Gastroesophageal sphincter (tissue), 3 donors: ENCODE results near the gene ELOF1.

Experiments
- EP300 ChIP-seq: sonication (generic); formaldehyde crosslinking; IDR thresholded peaks from one replicate; pipeline ENCODE4 v1.6.1; 2017; ENCODE audit warnings: antibody characterized with exemption, mild to moderate bottlenecking
- POLR2A ChIP-seq, 2 donors: fragments of 450-650 bp; IDR thresholded peaks; one replicate each; pipeline ENCODE4 v1.6.1; 2017; ENCODE audit warnings: antibody characterized with exemption in 2 of 2, mild to moderate bottlenecking in 2 of 2, moderate library complexity in 1 of 2
- POLR2AphosphoS5 ChIP-seq: sonication (generic); formaldehyde crosslinking; IDR thresholded peaks from one replicate; pipeline ENCODE4 v1.6.1; 2017; ENCODE audit warnings: antibody characterized with exemption
- TF ChIP-seq, protein P1 (sequence below), 4 experiments: fragments of 200-600 bp in 2 of 4; fragments of 450-650 bp in 2 of 4; sonication (generic) in 1 of 4; IDR thresholded peaks; one replicate each; pipeline ENCODE4 v1.5.1; 2017 to 2019; ENCODE audit warnings: antibody characterized with exemption in 4 of 4, mild to moderate bottlenecking in 2 of 4, moderate library complexity in 2 of 4

DNA sequence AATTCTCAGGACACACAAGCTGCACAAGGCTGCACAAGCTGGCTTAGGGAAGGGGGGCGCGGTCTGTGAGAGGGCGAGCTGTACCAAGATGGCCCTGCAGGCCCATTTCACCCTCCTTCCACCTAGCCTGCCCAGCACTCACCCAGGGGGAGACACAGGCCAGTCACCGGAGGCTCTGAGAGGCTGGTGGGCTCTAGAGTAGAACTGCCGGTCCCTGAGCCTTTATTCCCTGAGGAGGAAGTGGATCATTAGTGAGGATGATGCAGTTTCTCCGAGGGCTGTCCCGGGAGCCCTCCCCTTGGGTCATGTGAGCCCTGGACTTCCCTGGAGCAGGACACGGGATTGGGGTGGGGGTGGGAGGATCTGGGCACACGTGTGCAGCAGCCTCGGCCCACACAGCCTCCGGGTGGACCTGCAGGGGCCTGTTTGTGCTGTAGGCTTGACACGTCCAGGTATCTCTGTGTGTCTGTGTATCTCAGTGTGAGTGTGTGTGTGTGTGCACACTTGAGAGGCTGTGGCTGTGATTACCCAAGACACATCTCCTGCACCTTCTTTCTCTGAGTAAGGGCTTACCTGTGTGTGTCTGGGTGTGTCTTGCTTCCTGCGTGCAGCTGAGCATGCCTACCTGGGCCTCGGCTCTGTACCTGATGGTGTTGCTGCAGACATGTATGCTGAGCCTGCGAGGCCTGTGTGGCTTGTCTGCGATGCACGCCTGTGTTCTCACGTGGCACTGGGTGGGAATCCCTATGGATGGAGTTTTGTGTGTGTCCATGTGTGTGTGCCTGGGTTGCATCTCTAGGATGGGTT lies 18.6 kb upstream of the ELOF1 start, which contains the start of gene ACP5:
- TF ChIP-seq, protein P1, sequence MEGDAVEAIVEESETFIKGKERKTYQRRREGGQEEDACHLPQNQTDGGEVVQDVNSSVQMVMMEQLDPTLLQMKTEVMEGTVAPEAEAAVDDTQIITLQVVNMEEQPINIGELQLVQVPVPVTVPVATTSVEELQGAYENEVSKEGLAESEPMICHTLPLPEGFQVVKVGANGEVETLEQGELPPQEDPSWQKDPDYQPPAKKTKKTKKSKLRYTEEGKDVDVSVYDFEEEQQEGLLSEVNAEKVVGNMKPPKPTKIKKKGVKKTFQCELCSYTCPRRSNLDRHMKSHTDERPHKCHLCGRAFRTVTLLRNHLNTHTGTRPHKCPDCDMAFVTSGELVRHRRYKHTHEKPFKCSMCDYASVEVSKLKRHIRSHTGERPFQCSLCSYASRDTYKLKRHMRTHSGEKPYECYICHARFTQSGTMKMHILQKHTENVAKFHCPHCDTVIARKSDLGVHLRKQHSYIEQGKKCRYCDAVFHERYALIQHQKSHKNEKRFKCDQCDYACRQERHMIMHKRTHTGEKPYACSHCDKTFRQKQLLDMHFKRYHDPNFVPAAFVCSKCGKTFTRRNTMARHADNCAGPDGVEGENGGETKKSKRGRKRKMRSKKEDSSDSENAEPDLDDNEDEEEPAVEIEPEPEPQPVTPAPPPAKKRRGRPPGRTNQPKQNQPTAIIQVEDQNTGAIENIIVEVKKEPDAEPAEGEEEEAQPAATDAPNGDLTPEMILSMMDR (IDR thresholded peaks at IDR 0.05): no peak
- no peak for TF ChIP-seq POLR2A (IDR thresholded peaks at IDR 0.05)
- TF ChIP-seq POLR2AphosphoS5: no peak
- no peak for TF ChIP-seq EP300
